Left renal cortex interstitium (tissue), 4 donors: ENCODE measurements around the gene CIB2. TPM values are rescaled to one million over a fixed set of nuclear protein-coding genes. Genes with fewer than 3 reads are reported as not detected.

Experiments
- polyA plus RNA-seq, 4 donors: library from polyadenylated mRNA; unstranded; fragments of 120-200 nt; gene quantifications; one replicate each; pipeline ENCODE4 v1.2.1, GENCODE V29; 2013; ENCODE audit not compliant: insufficient read length in 4 of 4

The CIB2 gene
- polyA plus RNA-seq, 4 donors = 29.6 to 34.2 (median 31.5) TPM

Other genes starting within 250 kb of the CIB2 start
- gene TBC1D2B, start 53.7 kb downstream of the CIB2 start, polyA plus RNA-seq = 10 to 100 TPM; 29.7 to 32.1 (median 31.4) TPM
- gene SH2D7, start 38.9 kb downstream of the CIB2 start, polyA plus RNA-seq = under 1 TPM; 0.48 to 0.95 (median 0.72) TPM
- 10 to 100 TPM; 49.9 to 59.3 (median 55.2) TPM for gene IDH3A, start 17.9 kb upstream of the CIB2 start, polyA plus RNA-seq
- gene ACSBG1, start 103.1 kb upstream of the CIB2 start, polyA plus RNA-seq = 1 to 10 TPM in 3 of 4 donors, under 1 TPM in 1; 0.44 to 1.6 (median 1.3) TPM
- gene DNAJA4, start 133.1 kb upstream of the CIB2 start, polyA plus RNA-seq = 10 to 100 TPM; 18.6 to 34.8 (median 26.6) TPM
- 100 to 1,000 TPM in 3 of 4 donors, 10 to 100 TPM in 1; 95.1 to 123 (median 111) TPM for gene SKIC8, start 168.2 kb upstream of the CIB2 start, polyA plus RNA-seq
- 10 to 100 TPM; 49.0 to 73.4 (median 64.6) TPM for gene CRABP1, start 208.9 kb upstream of the CIB2 start, polyA plus RNA-seq